ENCODE measurements around the gene GRHL1. TPM values are rescaled to one million over a fixed set of nuclear protein-coding genes. Genes with fewer than 3 reads are reported as not detected.

GRHL1 gene
- polyA plus RNA-seq, 1 donor (not counting 4 experiments of a cell fraction or from before 2014, with no cell fraction given): 7.8 TPM

- Histone ChIP-seq H3K27ac (ENCODE audit: control insufficient read depth, insufficient read depth, low read length) (no peak overlapping the region), H3K9ac (ENCODE audit: control insufficient read depth, extremely low read depth, insufficient read depth, low read length) (no peak overlapping the region), H2AFZ (ENCODE audit: control insufficient read depth, low read length) (no peak overlapping the region), H3K9me3 (ENCODE audit: control insufficient read depth, low read depth, low read length) (no peaks in the 10 kb centered on the region), H3K27me3 (ENCODE audit: control insufficient read depth, extremely low read depth, insufficient read depth, low read length) (no peaks in the 10 kb centered on the region), H3K79me2 (ENCODE audit: control insufficient read depth, insufficient read depth, low read length) (no peaks in the 10 kb centered on the region), H3K9me1 (ENCODE audit: control insufficient read depth, extremely low read depth, insufficient read depth, low read length) (no peaks in the 10 kb centered on the region), H3K36me3 (ENCODE audit: control insufficient read depth in 2 of 2, extremely low read depth in 1 of 2, insufficient read depth in 2 of 2, low read length in 2 of 2) (no peaks in the 10 kb centered on the region), H3K4me3 (ENCODE audit: control insufficient read depth in 2 of 3, extremely low read depth in 1 of 3, insufficient read depth in 2 of 3, low read depth in 1 of 3, low read length in 3 of 3) (no peak overlapping the region), H4K20me1 (ENCODE audit: control insufficient read depth, extremely low read depth, insufficient read depth, low read length) (no peaks in the 10 kb centered on the region), H3K4me2 (ENCODE audit: control insufficient read depth, extremely low read depth, insufficient read depth, low read depth, low read length) (no peak overlapping the region), H3K4me1 (ENCODE audit: control insufficient read depth, extremely low read depth, insufficient read depth, low read length) (peaks cover 19% of the 10 kb centered on the region)
- FAIRE-seq: no peak
- TF ChIP-seq CTCF (optimal IDR thresholded peaks at IDR 0.05 in 1 of 3, IDR thresholded peaks at IDR 0.05 in 1 of 3, conservative IDR thresholded peaks at IDR 0.05 in 1 of 3; ENCODE audit: extremely low read depth in 1 of 3, insufficient read depth in 2 of 3, low read length in 3 of 3): no peak
- no peak for TF ChIP-seq EZH2 (IDR thresholded peaks at IDR 0.05; ENCODE audit: low read length)
- DNase-seq (ENCODE audit: low read depth, low spot score): no peak
- dilution Hi-C loops (cut with MboI; ENCODE audit: extremely low pct_ligation_motif_present, low sequenced_read_pairs): loop anchor here (25.0 kb wide), 1 partner anchor 265 kb away; no protein-coding TSS in a partner anchor
Measured at GRCh38 chr2:10026940-10027569, 75.6 kb downstream of the GRHL1 start.

GRCh38 chr2:10027660-10028330 is 76.3 kb downstream of the GRHL1 start:
- Histone ChIP-seq H3K79me2 (ENCODE audit: control insufficient read depth, insufficient read depth, low read length) (no peaks in the 10 kb centered on the region), H3K36me3 (ENCODE audit: control insufficient read depth in 2 of 2, extremely low read depth in 1 of 2, insufficient read depth in 2 of 2, low read length in 2 of 2) (no peaks in the 10 kb centered on the region), H4K20me1 (ENCODE audit: control insufficient read depth, extremely low read depth, insufficient read depth, low read length) (no peaks in the 10 kb centered on the region), H3K27me3 (ENCODE audit: control insufficient read depth, extremely low read depth, insufficient read depth, low read length) (no peaks in the 10 kb centered on the region), H3K27ac (ENCODE audit: control insufficient read depth, insufficient read depth, low read length) (no peak overlapping the region), H3K4me3 (ENCODE audit: control insufficient read depth in 2 of 3, extremely low read depth in 1 of 3, insufficient read depth in 2 of 3, low read depth in 1 of 3, low read length in 3 of 3) (no peak overlapping the region), H3K9me3 (ENCODE audit: control insufficient read depth, low read depth, low read length) (no peaks in the 10 kb centered on the region), H2AFZ (ENCODE audit: control insufficient read depth, low read length) (no peak overlapping the region), H3K4me2 (ENCODE audit: control insufficient read depth, extremely low read depth, insufficient read depth, low read depth, low read length) (no peak overlapping the region), H3K4me1 (ENCODE audit: control insufficient read depth, extremely low read depth, insufficient read depth, low read length) (peaks cover 19% of the 10 kb centered on the region), H3K9me1 (ENCODE audit: control insufficient read depth, extremely low read depth, insufficient read depth, low read length) (no peaks in the 10 kb centered on the region), H3K9ac (ENCODE audit: control insufficient read depth, extremely low read depth, insufficient read depth, low read length) (no peak overlapping the region)
- TF ChIP-seq CTCF (optimal IDR thresholded peaks at IDR 0.05 in 1 of 3, IDR thresholded peaks at IDR 0.05 in 1 of 3, conservative IDR thresholded peaks at IDR 0.05 in 1 of 3; ENCODE audit: extremely low read depth in 1 of 3, insufficient read depth in 2 of 3, low read length in 3 of 3) (no peak), EZH2 (IDR thresholded peaks at IDR 0.05; ENCODE audit: low read length) (no peak)
- FAIRE-seq: no peak
- DNase-seq (ENCODE audit: low read depth, low spot score): no peak
- dilution Hi-C loops (cut with MboI; ENCODE audit: extremely low pct_ligation_motif_present, low sequenced_read_pairs): loop anchor here (25.0 kb wide), 1 partner anchor 265 kb away; no protein-coding TSS in a partner anchor
